Cardiac muscle cell (in vitro differentiated cells and primary cell): Measurements from ENCODE around the gene COL23A1. TPM values are rescaled to one million over a fixed set of nuclear protein-coding genes. Genes with fewer than 3 reads are reported as not detected.

Experiments
- DNase-seq, 2 donors: peaks; one replicate each; pipeline versions ENCODE4 v3.0.0 to v3.0.0-alpha.2; 2010 to 2017; ENCODE audit warnings: low read depth in 1 of 2, low spot score in 1 of 2
- H3K27ac ChIP-seq: fragments of 200-600 bp; sonication (generic); 2 replicates; pipeline ENCODE4 v1.5.1; 2016
- H3K27me3 ChIP-seq: fragments of 200-600 bp; sonication (generic); 2 replicates; pipeline ENCODE4 v1.6.0; 2016; ENCODE audit warnings: control low read depth
- H3K36me3 ChIP-seq: fragments of 200-600 bp; sonication (generic); 2 replicates; pipeline ENCODE4 v1.5.1; 2016; ENCODE audit warnings: control low read depth
- H3K4me1 ChIP-seq: fragments of 200-600 bp; sonication (generic); 2 replicates; pipeline ENCODE4 v1.8.1; 2017; ENCODE audit warnings: low read depth, mild to moderate bottlenecking, mixed run types
- H3K4me3 ChIP-seq: fragments of 200-600 bp; sonication (generic); 2 replicates; pipeline ENCODE4 v1.5.1; 2016; ENCODE audit warnings: mild to moderate bottlenecking
- H3K9me3 ChIP-seq: fragments of 200-600 bp; sonication (generic); 2 replicates; pipeline ENCODE4 v1.5.1; 2017; ENCODE audit warnings: low read depth, mild to moderate bottlenecking, control low read depth
- CTCF ChIP-seq: IDR thresholded peaks from 2 replicates; pipeline ENCODE4 v1.5.1; 2012; ENCODE audit warnings: low read depth, mild to moderate bottlenecking, low read length
- polyA plus RNA-seq: library from polyadenylated mRNA; unstranded; fragments of >200 nt; fragmentation: Nextera tagmentation; extraction: Ambion mirVana; gene quantifications from 2 replicates; pipeline ENCODE4 v1.2.1, GENCODE V29; 2016
- total RNA-seq: library from RNA; depleted of rRNA; stranded (reverse); fragments of >200 nt; gene quantifications from 2 replicates; pipeline ENCODE4 v1.2.3, GENCODE V29; 2016

COL23A1 gene
- total and polyA plus RNA-seq, 2 experiments from 2014 or later = 28.9 to 43.0 TPM

- no peaks in the 10 kb centered on the region for H3K36me3 ChIP-seq
- no peaks in the 10 kb centered on the region for H3K27me3 ChIP-seq
- peaks cover 31% of the 10 kb centered on the region for H3K4me1 ChIP-seq
- no peak overlapping the region for H3K27ac ChIP-seq
- H3K4me3 ChIP-seq = no peak overlapping the region
- DNase-seq = no peak
- H3K9me3 ChIP-seq = no peaks in the 10 kb centered on the region
- no peak for TF ChIP-seq CTCF
These were observed 123.0 kb downstream of the COL23A1 start for GRCh38 chr5:178467205-178467567.

- Histone ChIP-seq H3K27ac (no peak overlapping the region), H3K36me3 (no peaks in the 10 kb centered on the region), H3K4me3 (no peak overlapping the region), H3K4me1 (peaks cover 31% of the 10 kb centered on the region), H3K9me3 (no peaks in the 10 kb centered on the region), H3K27me3 (no peaks in the 10 kb centered on the region)
- TF ChIP-seq CTCF = no peak
- DNase-seq = no peak
These were observed 123.9 kb downstream of the COL23A1 start for GRCh38 chr5:178466342-178466741.

- Histone ChIP-seq H3K4me3 (no peak overlapping the region), H3K9me3 (no peaks in the 10 kb centered on the region), H3K27ac (peak overlapping the region; percentile 74), H3K4me1 (peaks cover 31% of the 10 kb centered on the region), H3K27me3 (no peaks in the 10 kb centered on the region), H3K36me3 (no peaks in the 10 kb centered on the region)
- no peak for TF ChIP-seq CTCF
- no peak for DNase-seq
These were observed 124.3 kb downstream of the COL23A1 start for GRCh38 chr5:178465861-178466288.

GRCh38 chr5:178465228-178465860, 124.8 kb downstream of the COL23A1 start:
- peaks cover 30% of the 10 kb centered on the region for H3K4me1 ChIP-seq
- no peaks in the 10 kb centered on the region for H3K9me3 ChIP-seq
- peak in 1 of 2 donors; percentile 42 for DNase-seq
- H3K4me3 ChIP-seq = no peak overlapping the region
- H3K36me3 ChIP-seq = no peaks in the 10 kb centered on the region
- H3K27ac ChIP-seq = peak overlapping the region; percentile 74
- TF ChIP-seq CTCF = no peak
- no peaks in the 10 kb centered on the region for H3K27me3 ChIP-seq

GRCh38 chr5:178464431-178465048, 125.7 kb downstream of the COL23A1 start:
- H3K27ac ChIP-seq = peak overlapping the region; percentile 74
- no peaks in the 10 kb centered on the region for H3K27me3 ChIP-seq
- H3K36me3 ChIP-seq = no peaks in the 10 kb centered on the region
- no peak overlapping the region for H3K4me3 ChIP-seq
- TF ChIP-seq CTCF = no peak
- DNase-seq = no peak
- no peaks in the 10 kb centered on the region for H3K9me3 ChIP-seq
- H3K4me1 ChIP-seq = peaks cover 22% of the 10 kb centered on the region
